ENCODE results near the gene MESP2.

Gene MESP2, protein sequence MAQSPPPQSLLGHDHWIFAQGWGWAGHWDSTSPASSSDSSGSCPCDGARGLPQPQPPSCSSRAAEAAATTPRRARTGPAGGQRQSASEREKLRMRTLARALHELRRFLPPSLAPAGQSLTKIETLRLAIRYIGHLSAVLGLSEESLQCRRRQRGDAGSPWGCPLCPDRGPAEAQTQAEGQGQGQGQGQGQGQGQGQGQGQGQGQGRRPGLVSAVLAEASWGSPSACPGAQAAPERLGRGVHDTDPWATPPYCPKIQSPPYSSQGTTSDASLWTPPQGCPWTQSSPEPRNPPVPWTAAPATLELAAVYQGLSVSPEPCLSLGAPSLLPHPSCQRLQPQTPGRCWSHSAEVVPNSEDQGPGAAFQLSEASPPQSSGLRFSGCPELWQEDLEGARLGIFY

GRCh38 chr15:89776274-89777072 lies at the start of gene MESP2:
MESP2 (plus strand) TSS chr15:89776332; CDS start chr15:89776358, 26 bp downstream.
- DNase-seq (ENCODE audit: low spot score) = peak; percentile 94

- DNase-seq (ENCODE audit: low spot score) = no peak
Observed at GRCh38 chr15:89728254-89728653, 47.9 kb upstream of the MESP2 start.

DNA sequence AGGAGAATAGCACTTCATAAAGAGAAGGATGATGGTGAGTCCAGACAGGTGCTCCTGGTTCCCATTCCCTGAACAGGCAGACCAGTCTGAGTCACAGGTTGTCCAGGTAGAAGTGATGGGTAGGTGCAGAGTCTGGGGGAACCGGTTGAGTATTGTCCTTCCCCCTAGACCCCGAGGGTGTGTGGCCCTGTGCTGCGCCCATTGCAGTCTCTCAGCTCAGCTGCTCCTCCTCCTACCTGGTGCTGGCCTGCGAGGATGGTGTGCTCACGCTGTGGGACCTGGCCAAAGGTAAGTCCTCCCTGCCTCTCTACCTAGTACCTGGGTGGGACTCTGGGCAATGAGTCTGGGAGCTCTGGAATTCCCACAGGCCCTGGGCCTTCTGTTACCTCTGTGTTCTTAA lies 44.9 kb upstream of the MESP2 start:
- DNase-seq (ENCODE audit: low spot score) = no peak

DNA sequence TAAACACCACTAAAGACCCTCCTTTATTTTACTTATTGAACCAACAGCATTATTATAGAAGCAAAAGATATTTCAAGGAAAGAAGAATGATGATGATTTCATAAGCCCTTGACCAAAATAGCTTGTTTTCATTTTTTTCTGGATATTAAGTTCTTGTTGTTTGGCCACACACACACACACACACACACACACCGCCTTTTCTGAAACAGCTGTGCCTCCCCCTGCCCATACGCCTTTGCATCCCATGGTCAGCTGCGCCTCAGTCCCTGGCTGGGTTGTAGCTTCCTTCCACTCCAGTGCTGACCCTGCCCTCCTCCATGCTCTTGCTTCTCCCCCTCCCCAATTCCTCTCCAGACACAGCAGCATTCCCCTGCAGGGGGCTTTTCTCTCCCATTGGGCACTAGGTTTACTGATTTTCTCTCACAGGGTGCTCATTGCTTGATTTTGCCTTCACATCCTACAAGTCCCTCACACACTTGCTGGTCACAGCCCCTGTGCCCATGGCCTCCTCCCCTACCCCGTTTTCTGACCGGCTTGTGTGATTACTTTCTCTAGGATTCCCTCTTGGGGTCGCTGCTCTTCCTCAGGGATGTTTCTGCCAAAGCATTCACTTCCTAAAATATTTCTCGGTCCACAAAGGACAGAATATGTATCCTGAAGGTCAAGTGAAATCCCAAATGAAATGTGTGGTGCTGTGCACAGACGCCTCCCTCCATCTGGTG lies 43.5 kb upstream of the MESP2 start:
- DNase-seq (ENCODE audit: low spot score) = no peak

GRCh38 chr15:89735773-89736172 lies 40.4 kb upstream of the MESP2 start:
- DNase-seq (ENCODE audit: low spot score) = no peak

DNA sequence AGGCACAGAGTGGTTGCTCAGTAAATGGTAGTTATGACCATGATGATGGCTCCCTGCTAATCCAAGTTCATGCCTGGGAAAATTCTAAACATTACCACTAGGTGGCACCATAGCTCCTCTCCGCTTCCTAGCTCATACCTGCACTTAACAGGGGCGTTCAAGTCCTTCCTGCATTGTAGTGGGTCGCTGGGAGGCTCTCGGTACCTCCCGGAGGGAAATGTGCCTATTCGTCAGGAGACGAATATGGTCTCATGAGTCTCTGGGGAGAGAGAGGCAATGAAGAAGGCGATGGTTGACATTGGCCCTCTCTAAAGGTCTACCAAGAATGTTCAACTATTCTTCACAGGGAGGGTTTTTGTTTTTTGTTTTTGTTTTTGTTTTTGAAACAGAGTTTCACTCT lies 36.0 kb upstream of the MESP2 start:
- peak; percentile 77 for DNase-seq (ENCODE audit: low spot score)

GRCh38 chr15:89743011-89743410 lies 33.1 kb upstream of the MESP2 start:
- DNase-seq (ENCODE audit: low spot score) = no peak

DNA sequence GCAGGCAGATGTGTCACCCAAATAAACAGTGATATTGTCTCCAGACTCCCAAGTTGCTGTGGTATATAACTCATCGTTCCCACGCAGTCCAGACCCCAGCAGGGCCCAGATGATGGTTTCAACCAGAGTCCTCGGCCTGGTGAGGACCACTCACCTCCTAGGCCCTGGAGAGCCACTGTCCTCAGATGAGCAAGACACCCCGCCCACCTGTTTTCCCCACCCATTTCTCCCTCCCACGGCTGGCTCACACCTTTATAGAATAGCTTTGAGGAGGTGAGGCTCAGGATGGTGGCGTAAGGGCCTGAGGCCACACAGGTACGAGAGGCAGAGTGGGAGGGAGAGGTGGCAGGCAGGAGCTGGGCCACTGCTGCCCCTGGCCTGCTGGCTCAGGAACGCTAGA lies 32.5 kb upstream of the MESP2 start:
- no peak for DNase-seq (ENCODE audit: low spot score)

DNA sequence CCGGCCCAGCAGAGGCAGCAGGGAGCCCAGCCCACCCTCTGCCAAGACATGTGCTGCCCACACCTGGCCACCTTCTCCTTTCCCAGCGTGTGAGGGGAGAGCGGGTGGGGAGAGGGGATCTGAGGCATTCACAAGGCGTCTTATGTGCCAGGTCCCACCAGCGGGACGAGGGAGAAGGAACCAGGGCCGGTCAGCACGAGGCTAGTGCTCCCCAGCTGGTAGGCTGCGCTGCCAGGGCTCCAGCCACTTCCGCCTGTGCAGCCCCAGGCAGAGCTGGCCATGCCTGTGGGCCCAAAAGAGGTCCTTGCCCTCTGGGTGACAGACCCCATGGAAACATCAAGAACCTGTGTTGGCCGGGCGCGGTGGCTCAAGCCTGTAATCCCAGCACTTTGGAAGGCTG lies 31.0 kb upstream of the MESP2 start:
- no peak for DNase-seq (ENCODE audit: low spot score)

DNA sequence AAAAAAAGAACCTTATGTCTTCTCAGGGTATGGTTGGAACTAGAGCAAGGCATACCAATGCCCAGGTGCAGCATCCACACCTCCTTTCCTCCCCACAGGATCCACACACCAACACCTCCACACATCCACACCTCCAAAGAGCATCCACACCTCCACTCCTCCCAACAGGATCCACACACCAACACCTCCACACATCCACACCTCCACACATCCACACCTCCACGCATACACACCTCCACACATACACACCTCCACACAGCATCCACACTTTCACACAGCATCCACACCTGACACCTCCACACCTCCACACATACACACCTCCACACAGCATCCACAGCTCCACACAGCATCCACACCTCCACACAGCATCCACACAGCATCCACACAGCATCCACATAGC lies 30.4 kb upstream of the MESP2 start:
- DNase-seq (ENCODE audit: low spot score) = no peak

GRCh38 chr15:89746386-89746780 lies 29.7 kb upstream of the MESP2 start:
- DNase-seq (ENCODE audit: low spot score) = no peak

GRCh38 chr15:89747708-89748682 lies 28.1 kb upstream of the MESP2 start:
- no peak for DNase-seq (ENCODE audit: low spot score)

- no peak for DNase-seq (ENCODE audit: low spot score)
Observed at GRCh38 chr15:89749054-89749453, 27.1 kb upstream of the MESP2 start.

DNA sequence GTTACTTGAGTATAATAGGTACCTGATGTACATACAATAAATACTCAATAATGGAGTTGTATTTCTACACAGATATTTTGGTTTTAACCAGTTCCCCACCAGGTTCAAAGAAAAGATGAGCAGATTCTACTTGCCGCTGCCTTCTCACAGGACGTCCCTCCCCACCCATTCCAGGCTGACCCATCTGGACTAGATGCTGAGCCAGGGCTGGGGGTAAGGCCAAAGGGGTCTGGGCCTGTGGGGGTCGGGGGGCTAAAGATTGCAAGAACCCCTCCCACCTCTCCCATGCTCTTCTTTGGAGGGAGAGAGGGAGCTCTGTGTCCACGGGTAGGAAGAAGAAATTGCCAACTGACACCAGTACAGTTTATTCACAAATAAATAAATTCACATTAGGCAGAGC lies 26.6 kb upstream of the MESP2 start:
- DNase-seq (ENCODE audit: low spot score) = no peak

- DNase-seq (ENCODE audit: low spot score) = no peak
Observed at GRCh38 chr15:89749951-89750559, 26.1 kb upstream of the MESP2 start.

GRCh38 chr15:89750560-89751542 lies 25.3 kb upstream of the MESP2 start, which contains the start of gene MESP1:
MESP1 (minus strand) TSS chr15:89751249; CDS start chr15:89751231, 18 bp downstream.
- DNase-seq (ENCODE audit: low spot score) = peak; percentile 99

DNA sequence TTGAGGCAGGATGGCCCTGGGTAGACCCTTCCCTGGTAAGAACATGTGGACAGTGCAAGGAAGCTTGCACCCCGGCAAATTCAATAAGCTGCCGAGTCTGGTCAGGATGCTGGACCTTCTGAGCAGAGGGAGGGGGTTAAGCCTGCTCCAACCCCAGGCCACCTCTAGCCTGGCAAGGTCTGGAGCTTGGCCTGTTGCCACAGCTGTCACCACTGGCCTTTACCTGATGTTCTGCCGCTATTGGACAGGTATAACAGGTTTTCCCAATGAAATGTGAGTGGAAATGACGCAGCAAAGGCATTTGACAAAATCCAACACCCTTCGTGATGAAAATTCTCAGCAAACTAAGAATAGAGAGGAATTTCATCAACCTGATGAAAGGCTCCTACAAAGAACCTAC lies 24.4 kb upstream of the MESP2 start:
- DNase-seq (ENCODE audit: low spot score) = no peak

DNA sequence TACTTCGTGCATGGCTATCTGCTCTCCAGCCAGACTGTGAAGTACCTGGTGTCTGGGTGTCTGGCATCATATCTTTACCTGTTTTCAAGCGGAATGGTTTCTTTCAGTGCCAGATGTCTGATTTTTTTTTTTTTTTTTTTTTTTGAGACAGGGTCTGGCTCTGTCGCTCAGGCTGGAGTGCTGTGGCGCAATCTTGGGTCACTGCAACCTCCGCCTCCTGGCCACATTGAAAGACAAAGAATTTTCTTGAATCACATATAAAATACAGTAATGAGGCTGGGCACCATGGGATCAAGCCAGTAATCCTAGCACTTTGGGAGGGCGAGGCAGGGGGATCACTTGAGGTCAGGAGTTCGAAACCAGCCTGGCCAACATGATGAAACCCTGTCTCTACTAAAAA lies 22.3 kb upstream of the MESP2 start:
- no peak for DNase-seq (ENCODE audit: low spot score)

DNA sequence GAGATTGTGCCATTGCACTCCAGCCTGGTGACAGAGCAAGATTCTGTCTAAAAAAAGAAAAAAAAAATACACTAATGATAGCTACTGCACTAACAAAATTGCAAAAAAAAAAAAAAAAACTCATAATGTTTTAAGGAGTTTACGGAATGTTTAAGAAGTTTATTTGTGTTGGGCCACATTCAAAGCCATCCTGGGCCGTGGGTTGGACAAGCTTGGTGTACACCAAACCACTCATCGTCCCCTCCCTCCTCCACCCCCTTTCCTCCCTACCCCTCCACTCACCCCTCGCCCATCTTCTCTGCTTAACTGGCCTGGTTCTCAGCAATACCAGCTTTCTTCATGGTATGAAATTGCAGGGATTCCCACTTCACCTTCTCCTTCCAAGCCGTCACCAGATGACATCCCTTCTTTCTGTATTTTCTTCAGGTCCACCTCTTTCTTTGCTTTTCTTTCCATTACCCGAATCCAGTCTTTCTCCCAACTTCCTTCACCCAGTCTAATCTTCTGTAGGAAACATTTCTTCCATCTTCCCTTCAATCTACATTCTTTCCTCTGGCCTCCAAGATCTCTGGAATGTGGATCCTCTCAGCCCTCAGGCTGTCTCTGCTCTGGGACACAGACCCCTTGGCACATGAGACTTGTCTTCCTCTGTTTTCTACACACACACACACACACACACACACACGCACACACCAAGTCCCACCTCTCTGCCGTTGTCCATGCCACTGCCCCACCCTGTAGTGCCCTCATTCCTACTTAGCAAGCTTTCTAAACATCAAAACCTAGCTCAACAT lies 21.6 kb upstream of the MESP2 start:
- DNase-seq (ENCODE audit: low spot score) = no peak
